C4-2B (cell line): ENCODE results near the gene CASP5.

ENCODE experiments used
- CTCF ChIP-seq: fragments of 450-650 bp; conservative IDR thresholded peaks from 2 replicates; pipeline ENCODE4 v1.5.1; 2017; ENCODE audit warnings: mild to moderate bottlenecking
- ZFX ChIP-seq: fragments of 450-650 bp; IDR thresholded peaks from 2 replicates; pipeline ENCODE4 v1.6.1; 2017

GRCh38 chr11:105033781-105034180 is 10.8 kb upstream of the CASP5 start:
- TF ChIP-seq CTCF: no peak
- no peak for TF ChIP-seq ZFX
